Neural cell (in vitro differentiated cells): ENCODE results near the gene GPR62. TPM values are rescaled to one million over a fixed set of nuclear protein-coding genes. Genes with fewer than 3 reads are reported as not detected.
A peak's percentile ranks its signal among the peaks of the same experiment; 100 is the strongest.

Experiments used
- H2AFZ ChIP-seq: fragments of 200-600, 300-800 bp; sonication (generic), shearing (Covaris generic); 2 replicates; pipeline ENCODE4 v1.6.0; 2014; ENCODE audit warnings: low read depth, mild to moderate bottlenecking, antibody characterized with exemption, low read length, moderate library complexity
- H3F3A ChIP-seq: fragments of 200-600 bp; shearing (Covaris generic); 2 replicates; pipeline ENCODE4 v1.6.1; 2016; ENCODE audit warnings: mild to moderate bottlenecking, moderate library complexity, mixed read lengths, antibody characterized with exemption, low read length; ENCODE audit not compliant: insufficient read depth, poor library complexity, severe bottlenecking
- H3K27ac ChIP-seq: fragments of 200-600, 300-800 bp; sonication (generic), shearing (Covaris generic); 2 replicates; pipeline ENCODE4 v1.5.1; 2014; ENCODE audit warnings: mild to moderate bottlenecking, low read length, moderate library complexity
- H3K27me3 ChIP-seq: fragments of 300-800, 200-600 bp; sonication (generic), shearing (Covaris generic); 2 replicates; pipeline ENCODE4 v1.6.0; 2014; ENCODE audit warnings: mild to moderate bottlenecking, low read depth, low read length, moderate library complexity; ENCODE audit not compliant: insufficient read depth
- H3K36me3 ChIP-seq: fragments of 300-800, 200-600 bp; sonication (generic), shearing (Covaris generic); 2 replicates; pipeline ENCODE4 v1.5.1; 2014; ENCODE audit warnings: mild to moderate bottlenecking, antibody characterized with exemption, low read length, moderate library complexity; ENCODE audit not compliant: insufficient read depth
- H3K4me2 ChIP-seq: fragments of 300-800, 200-600 bp; sonication (generic), shearing (Covaris generic); 2 replicates; pipeline ENCODE4 v1.6.0; 2014; ENCODE audit warnings: mild to moderate bottlenecking, low read length
- H3K4me3 ChIP-seq: fragments of 300-800, 200-600 bp; sonication (generic), shearing (Covaris generic); 2 replicates; pipeline ENCODE4 v1.5.1; 2014; ENCODE audit warnings: mild to moderate bottlenecking, low read length, moderate library complexity
- H3K79me2 ChIP-seq: fragments of 200-600 bp; shearing (Covaris generic); replicated peaks from 2 replicates; pipeline ENCODE4 v1.6.0; 2014; ENCODE audit warnings: mild to moderate bottlenecking, low read length, moderate library complexity; ENCODE audit not compliant: insufficient read depth
- H3K9ac ChIP-seq: fragments of 300-800, 200-600 bp; sonication (generic), shearing (Covaris generic); 2 replicates; pipeline ENCODE4 v1.6.1; 2016; ENCODE audit warnings: mild to moderate bottlenecking, low read length, mixed read lengths
- H3K9me2 ChIP-seq: fragments of 200-600 bp; shearing (Covaris generic); 2 replicates; pipeline ENCODE4 v1.6.1; 2016; ENCODE audit warnings: mild to moderate bottlenecking, low read length, mixed read lengths; ENCODE audit not compliant: insufficient read depth
- H3K9me3 ChIP-seq: fragments of 200-600, 300-800 bp; sonication (generic), shearing (Covaris generic); 2 replicates; pipeline ENCODE4 v1.6.1; 2016; ENCODE audit warnings: mild to moderate bottlenecking, mixed run types, low read length, moderate library complexity, mixed read lengths
- H4K20me1 ChIP-seq: fragments of 200-600 bp; shearing (Covaris generic); 2 replicates; pipeline ENCODE4 v1.6.1; 2016; ENCODE audit warnings: mild to moderate bottlenecking, mixed run types; ENCODE audit not compliant: insufficient read depth
- CTCF ChIP-seq: fragments of 450-650 bp; IDR thresholded peaks from 2 replicates; pipeline ENCODE4 v1.5.1; 2014; ENCODE audit warnings: antibody characterized with exemption, mild to moderate bottlenecking, moderate library complexity; ENCODE audit not compliant: poor library complexity, severe bottlenecking
- EP300 ChIP-seq: fragments of 450-650 bp; conservative IDR thresholded peaks from 2 replicates; pipeline ENCODE4 v1.6.1; 2014; ENCODE audit warnings: antibody characterized with exemption, mild to moderate bottlenecking, moderate library complexity; ENCODE audit not compliant: poor library complexity, severe bottlenecking
- EZH2 ChIP-seq: fragments of 200-600, 300-800 bp; shearing (Covaris generic), sonication (generic); IDR thresholded peaks from 2 replicates; pipeline ENCODE4 v1.6.1; 2014; ENCODE audit warnings: antibody characterized with exemption, low read length, borderline replicate concordance, mild to moderate bottlenecking; ENCODE audit not compliant: insufficient read depth, poor library complexity, severe bottlenecking
- MXI1 ChIP-seq: fragments of 450-650 bp; conservative IDR thresholded peaks from 2 replicates; pipeline ENCODE4 v1.6.1; 2014; ENCODE audit warnings: antibody characterized with exemption, mild to moderate bottlenecking; ENCODE audit not compliant: poor library complexity, severe bottlenecking
- POLR2AphosphoS5 ChIP-seq: IDR thresholded peaks from 2 replicates; pipeline ENCODE4 v1.6.1; 2012
- RAD21 ChIP-seq: fragments of 450-650 bp; conservative IDR thresholded peaks from 2 replicates; pipeline ENCODE4 v1.6.1; 2014; ENCODE audit warnings: antibody characterized with exemption, mild to moderate bottlenecking, moderate library complexity
- REST ChIP-seq: IDR thresholded peaks from 2 replicates; pipeline ENCODE4 v1.6.1; 2012; ENCODE audit warnings: borderline replicate concordance
- SMC3 ChIP-seq: fragments of 450-650 bp; conservative IDR thresholded peaks from 2 replicates; pipeline ENCODE4 v1.6.1; 2014; ENCODE audit warnings: antibody characterized with exemption, mild to moderate bottlenecking, moderate library complexity; ENCODE audit not compliant: poor library complexity
- TAF1 ChIP-seq: IDR thresholded peaks from 2 replicates; pipeline ENCODE4 v1.6.1; 2012; ENCODE audit warnings: low read depth
- polyA plus RNA-seq: library from polyadenylated mRNA; depleted of rRNA; stranded (reverse); fragments of >200 nt; gene quantifications from 2 replicates; pipeline ENCODE4 v1.2.3, GENCODE V29; 2014

Gene GPR62
- polyA plus RNA-seq, 1 donor from 2014 or later: not detected

- Histone ChIP-seq H4K20me1 (no peaks in the 10 kb centered on the region), H3K27me3 (no peaks in the 10 kb centered on the region), H3K4me3 (peak within 1 kb of the TSS; percentile 76), H3K9ac (peak within 1 kb of the TSS; percentile 66), H3K36me3 (no peaks in the 10 kb centered on the region), H3K9me2 (no peaks in the 10 kb centered on the region), H3K79me2 (no peaks in the 10 kb centered on the region), H3K27ac (peak within 1 kb of the TSS; percentile 64), H2AFZ (peak within 1 kb of the TSS; percentile 81), H3K9me3 (no peaks in the 10 kb centered on the region), H3F3A (no peaks in the 10 kb centered on the region), H3K4me2 (peak within 1 kb of the TSS; percentile 77)
- TF ChIP-seq REST: peak; percentile 26
- peak; percentile 63 for TF ChIP-seq POLR2AphosphoS5
- peak; percentile 97 for TF ChIP-seq RAD21
- TF ChIP-seq MXI1: peak; percentile 100
- TF ChIP-seq SMC3: peak; percentile 90
- TF ChIP-seq TAF1: peak; percentile 33
- peak; percentile 100 for TF ChIP-seq CTCF
- TF ChIP-seq EP300: peak; percentile 34
- no peak for TF ChIP-seq EZH2
Measured at GRCh38 chr3:51941798-51942602, 13.2 kb upstream of the GPR62 start, which contains the start of the genes PARP3 and RRP9. PARP3 (plus strand) TSS chr3:51942363; CDS start chr3:51943356, 993 bp downstream. RRP9 (minus strand) TSS chr3:51941904; CDS start chr3:51941867, 37 bp downstream.

GRCh38 chr3:51942603-51943450 is 12.4 kb upstream of the GPR62 start:
- Histone ChIP-seq H3K27me3 (no peaks in the 10 kb centered on the region), H3K9ac (peak overlapping the region; percentile 66), H3K36me3 (no peaks in the 10 kb centered on the region), H3K79me2 (no peaks in the 10 kb centered on the region), H3K27ac (peak overlapping the region; percentile 64), H2AFZ (peak overlapping the region; percentile 81), H3K9me2 (no peaks in the 10 kb centered on the region), H3K9me3 (no peaks in the 10 kb centered on the region), H4K20me1 (no peaks in the 10 kb centered on the region), H3F3A (no peaks in the 10 kb centered on the region), H3K4me3 (peak overlapping the region; percentile 76), H3K4me2 (no peak overlapping the region)
- TF ChIP-seq EZH2 (no peak), EP300 (no peak), SMC3 (no peak), REST (no peak), CTCF (no peak), TAF1 (no peak), MXI1 (no peak), RAD21 (no peak), POLR2AphosphoS5 (no peak)
